HL-60 (cell line): ENCODE results near the gene PIP5K1B.

Experiments used
- DNase-seq, 2 experiments: peaks; one replicate each; pipeline ENCODE4 v3.0.0-alpha.2; 2010 to 2020; ENCODE audit warnings: low read depth in 1 of 2, low spot score in 1 of 2
- H3K27ac ChIP-seq: fragments of 250-450 bp; sonication (Bioruptor Pico); replicated peaks from 2 replicates; pipeline ENCODE4 v1.5.1; 2020; ENCODE audit warnings: mild to moderate bottlenecking, moderate library complexity
- H3K27me3 ChIP-seq: fragments of 250-450 bp; sonication (Bioruptor Pico); 2 replicates; pipeline ENCODE4 v1.5.1; 2021; ENCODE audit warnings: mild to moderate bottlenecking, moderate library complexity; ENCODE audit not compliant: insufficient read depth, poor library complexity, severe bottlenecking
- H3K4me3 ChIP-seq: replicated peaks from 2 replicates; pipeline ENCODE4 v1.5.1; 2011; ENCODE audit warnings: mild to moderate bottlenecking, control low read depth, low read length; ENCODE audit not compliant: insufficient read depth
- GABPA ChIP-seq: IDR thresholded peaks from 2 replicates; pipeline ENCODE4 v1.6.1; 2012; ENCODE audit warnings: low read depth
- POLR2AphosphoS5 ChIP-seq: IDR thresholded peaks from 2 replicates; pipeline ENCODE4 v1.6.1; 2012; ENCODE audit warnings: low read depth
- SPI1 ChIP-seq: IDR thresholded peaks from 2 replicates; pipeline ENCODE4 v1.6.1; 2012; ENCODE audit warnings: low read depth, mild to moderate bottlenecking, borderline replicate concordance
- TF ChIP-seq, protein P1 (sequence below): IDR thresholded peaks from 2 replicates; pipeline ENCODE4 v1.6.1; 2012; ENCODE audit warnings: low read depth; ENCODE audit not compliant: insufficient replicate concordance
- TF ChIP-seq, protein P2 (sequence below): IDR thresholded peaks from one replicate; pipeline ENCODE4 v1.5.1; 2011; ENCODE audit warnings: low read length, control low read depth, inconsistent platforms; ENCODE audit not compliant: insufficient read depth

Gene PIP5K1B

DNA sequence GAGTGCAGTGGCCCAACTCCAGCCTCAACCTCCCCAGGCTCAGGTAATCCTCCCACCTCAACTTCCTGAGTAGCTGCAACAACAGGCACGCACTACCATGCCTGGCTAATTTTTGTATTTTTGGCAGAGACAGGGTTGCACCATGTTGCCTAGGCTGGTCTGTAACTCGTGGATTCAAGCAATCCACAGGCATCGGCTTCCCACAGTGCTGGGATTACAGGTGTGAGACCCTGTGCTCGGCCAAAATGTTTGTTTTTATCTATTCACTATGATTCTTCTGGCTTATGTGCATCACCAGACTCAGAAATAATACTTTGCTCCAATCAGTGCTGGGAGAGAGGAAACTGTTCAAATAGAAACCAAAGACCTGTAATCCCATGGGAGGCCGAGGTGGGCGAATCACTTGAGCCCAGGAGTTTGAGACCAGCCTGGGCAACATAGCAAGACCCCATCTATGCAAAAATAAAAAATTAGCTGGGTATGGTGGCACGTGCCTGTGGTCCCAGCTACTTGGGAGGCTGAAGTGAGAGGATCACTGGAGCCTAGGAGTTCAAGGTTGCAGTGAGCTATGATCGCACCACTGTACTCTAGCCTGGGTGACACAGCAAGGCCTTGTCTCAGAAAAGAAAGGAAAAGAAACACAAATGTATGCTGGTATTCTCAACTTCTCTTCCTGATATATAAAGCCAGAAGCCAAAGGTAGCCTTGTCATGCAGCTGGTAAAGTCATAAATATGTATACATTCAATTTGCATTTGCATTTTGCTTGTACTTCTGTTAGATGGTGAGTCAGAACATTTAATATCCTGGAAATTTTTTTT is 4.5 kb downstream of the PIP5K1B start:
- H3K27ac ChIP-seq, result no peak overlapping the region
- TF ChIP-seq POLR2AphosphoS5, result no peak
- TF ChIP-seq, protein P1, sequence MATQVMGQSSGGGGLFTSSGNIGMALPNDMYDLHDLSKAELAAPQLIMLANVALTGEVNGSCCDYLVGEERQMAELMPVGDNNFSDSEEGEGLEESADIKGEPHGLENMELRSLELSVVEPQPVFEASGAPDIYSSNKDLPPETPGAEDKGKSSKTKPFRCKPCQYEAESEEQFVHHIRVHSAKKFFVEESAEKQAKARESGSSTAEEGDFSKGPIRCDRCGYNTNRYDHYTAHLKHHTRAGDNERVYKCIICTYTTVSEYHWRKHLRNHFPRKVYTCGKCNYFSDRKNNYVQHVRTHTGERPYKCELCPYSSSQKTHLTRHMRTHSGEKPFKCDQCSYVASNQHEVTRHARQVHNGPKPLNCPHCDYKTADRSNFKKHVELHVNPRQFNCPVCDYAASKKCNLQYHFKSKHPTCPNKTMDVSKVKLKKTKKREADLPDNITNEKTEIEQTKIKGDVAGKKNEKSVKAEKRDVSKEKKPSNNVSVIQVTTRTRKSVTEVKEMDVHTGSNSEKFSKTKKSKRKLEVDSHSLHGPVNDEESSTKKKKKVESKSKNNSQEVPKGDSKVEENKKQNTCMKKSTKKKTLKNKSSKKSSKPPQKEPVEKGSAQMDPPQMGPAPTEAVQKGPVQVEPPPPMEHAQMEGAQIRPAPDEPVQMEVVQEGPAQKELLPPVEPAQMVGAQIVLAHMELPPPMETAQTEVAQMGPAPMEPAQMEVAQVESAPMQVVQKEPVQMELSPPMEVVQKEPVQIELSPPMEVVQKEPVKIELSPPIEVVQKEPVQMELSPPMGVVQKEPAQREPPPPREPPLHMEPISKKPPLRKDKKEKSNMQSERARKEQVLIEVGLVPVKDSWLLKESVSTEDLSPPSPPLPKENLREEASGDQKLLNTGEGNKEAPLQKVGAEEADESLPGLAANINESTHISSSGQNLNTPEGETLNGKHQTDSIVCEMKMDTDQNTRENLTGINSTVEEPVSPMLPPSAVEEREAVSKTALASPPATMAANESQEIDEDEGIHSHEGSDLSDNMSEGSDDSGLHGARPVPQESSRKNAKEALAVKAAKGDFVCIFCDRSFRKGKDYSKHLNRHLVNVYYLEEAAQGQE, result no peak
- TF ChIP-seq GABPA, result no peak
- TF ChIP-seq SPI1, result no peak
- TF ChIP-seq, protein P2, sequence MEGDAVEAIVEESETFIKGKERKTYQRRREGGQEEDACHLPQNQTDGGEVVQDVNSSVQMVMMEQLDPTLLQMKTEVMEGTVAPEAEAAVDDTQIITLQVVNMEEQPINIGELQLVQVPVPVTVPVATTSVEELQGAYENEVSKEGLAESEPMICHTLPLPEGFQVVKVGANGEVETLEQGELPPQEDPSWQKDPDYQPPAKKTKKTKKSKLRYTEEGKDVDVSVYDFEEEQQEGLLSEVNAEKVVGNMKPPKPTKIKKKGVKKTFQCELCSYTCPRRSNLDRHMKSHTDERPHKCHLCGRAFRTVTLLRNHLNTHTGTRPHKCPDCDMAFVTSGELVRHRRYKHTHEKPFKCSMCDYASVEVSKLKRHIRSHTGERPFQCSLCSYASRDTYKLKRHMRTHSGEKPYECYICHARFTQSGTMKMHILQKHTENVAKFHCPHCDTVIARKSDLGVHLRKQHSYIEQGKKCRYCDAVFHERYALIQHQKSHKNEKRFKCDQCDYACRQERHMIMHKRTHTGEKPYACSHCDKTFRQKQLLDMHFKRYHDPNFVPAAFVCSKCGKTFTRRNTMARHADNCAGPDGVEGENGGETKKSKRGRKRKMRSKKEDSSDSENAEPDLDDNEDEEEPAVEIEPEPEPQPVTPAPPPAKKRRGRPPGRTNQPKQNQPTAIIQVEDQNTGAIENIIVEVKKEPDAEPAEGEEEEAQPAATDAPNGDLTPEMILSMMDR, result no peak
- DNase-seq, result no peak
- no peaks in the 10 kb centered on the region for H3K27me3 ChIP-seq
- no peak overlapping the region for H3K4me3 ChIP-seq

DNA sequence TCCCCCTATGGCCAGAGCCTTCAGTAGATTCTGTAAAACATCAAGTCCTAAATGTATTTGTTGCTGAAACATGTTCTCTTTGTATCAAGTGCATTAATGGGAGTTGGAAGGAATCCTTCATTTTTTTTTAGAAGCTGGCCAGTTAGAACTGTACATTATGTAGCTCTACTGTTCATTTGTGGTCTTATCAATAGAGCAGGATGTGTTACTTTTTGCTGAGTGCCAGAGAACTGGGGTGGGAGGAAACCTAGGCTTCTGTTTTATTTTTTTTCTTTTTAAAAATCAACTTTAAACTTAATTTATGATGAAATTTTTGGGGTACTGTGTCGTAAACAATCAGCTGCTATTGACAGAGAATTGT is 5.1 kb downstream of the PIP5K1B start:
- H3K4me3 ChIP-seq, result no peak overlapping the region
- DNase-seq, result no peak
- H3K27me3 ChIP-seq, result no peaks in the 10 kb centered on the region
- H3K27ac ChIP-seq, result no peak overlapping the region
- TF ChIP-seq, protein P1, result no peak
- TF ChIP-seq, protein P2, result no peak
- TF ChIP-seq GABPA (no peak), SPI1 (no peak)

DNA sequence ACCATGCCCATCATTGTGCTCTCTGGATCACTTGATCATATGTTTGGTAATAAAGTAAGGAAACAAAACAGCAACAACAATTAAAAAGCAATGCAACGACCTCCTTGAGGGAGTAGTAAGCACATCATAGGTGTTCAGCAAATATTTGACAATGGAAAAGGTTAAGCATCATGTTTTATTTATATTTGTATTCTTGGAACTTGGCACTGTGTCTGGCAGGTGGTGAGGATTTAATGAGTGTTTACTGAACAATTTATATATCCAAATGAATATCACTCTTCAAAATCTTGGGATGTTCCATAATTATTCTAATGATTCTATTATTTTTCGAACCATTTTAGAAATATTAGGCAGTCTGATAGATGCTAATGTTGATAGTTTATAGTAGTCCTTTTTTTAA is 6.2 kb downstream of the PIP5K1B start:
- no peak overlapping the region for H3K27ac ChIP-seq
- H3K27me3 ChIP-seq, result no peaks in the 10 kb centered on the region
- no peak for DNase-seq
- no peak overlapping the region for H3K4me3 ChIP-seq
- no peak for TF ChIP-seq GABPA
- TF ChIP-seq SPI1, result no peak
- no peak for TF ChIP-seq POLR2AphosphoS5
- TF ChIP-seq, protein P1, result no peak
- TF ChIP-seq, protein P2, result no peak
